Activated T-helper 1 cell treated with anti-CD3 and anti-CD28 coated beads, Interleukin-12 subunit alpha, Interleukin-12 subunit beta, Interleukin-2, Interleukin-4 antibody, amounts not matched to agents 30 ng/mL and 10 ng/mL and 1 ng/mL, durations not matched to agents 14 hours and 24 hours and 36 hours (primary cell): ENCODE data around the gene RGS8. TPM values are rescaled to one million over a fixed set of nuclear protein-coding genes. Genes with fewer than 3 reads are reported as not detected.

Experiments
- DNase-seq: peaks from one replicate; pipeline ENCODE4 v3.0.0; 2021; ENCODE audit warnings: low spot score
- H3K27ac Mint-ChIP-seq: one replicate; pipeline ENCODE4 v1.8.0; 2021; ENCODE audit warnings: mild to moderate bottlenecking, mixed read lengths
- H3K27me3 Mint-ChIP-seq: one replicate; pipeline ENCODE4 v1.8.0; 2022; ENCODE audit warnings: mild to moderate bottlenecking, moderate library complexity, mixed read lengths; ENCODE audit not compliant: insufficient read depth
- H3K36me3 Mint-ChIP-seq: one replicate; pipeline ENCODE4 v1.8.0; 2021; ENCODE audit warnings: low read depth, mixed read lengths
- H3K4me1 Mint-ChIP-seq: one replicate; pipeline ENCODE4 v1.8.0; 2021; ENCODE audit warnings: low read depth, mixed read lengths
- H3K4me3 Mint-ChIP-seq: one replicate; pipeline ENCODE4 v1.8.0; 2021; ENCODE audit warnings: mild to moderate bottlenecking, moderate library complexity, mixed read lengths
- H3K9me3 Mint-ChIP-seq: one replicate; pipeline ENCODE4 v1.8.0; 2021; ENCODE audit warnings: mixed read lengths
- intact Hi-C: fragments of 100-400 bp; cut with micrococcal nuclease; formaldehyde crosslinking; loops from one replicate; pipeline ENCODE4 v1.15.1; 2024
- total RNA-seq: library from RNA; stranded (reverse); gene quantifications from 2 replicates; pipeline ENCODE4 v1.2.3, GENCODE V29; 2022

RGS8 gene
- total RNA-seq, 1 donor from 2014 or later, result not detected

DNA sequence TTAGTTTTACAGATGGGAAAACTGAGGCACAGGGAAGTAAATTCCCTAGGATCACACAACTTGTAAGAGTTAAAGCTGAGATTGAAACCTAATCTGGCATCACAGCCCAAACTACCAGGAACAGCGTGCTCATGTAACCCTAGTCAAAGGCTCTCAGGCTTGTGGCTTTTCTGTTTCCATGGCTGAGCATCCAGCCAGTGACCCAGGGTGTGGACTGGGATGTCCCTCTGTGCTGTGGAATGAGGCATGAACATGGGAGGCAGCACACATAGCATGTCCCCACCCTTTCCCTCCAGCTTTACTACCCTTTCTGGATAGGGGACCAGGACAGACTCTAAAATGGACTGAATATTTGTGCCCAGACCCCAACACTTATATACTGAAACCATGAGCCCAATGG, 45.1 kb downstream of the RGS8 start:
- H3K9me3 Mint-ChIP-seq, result peaks cover 10% of the 10 kb centered on the region
- no peak overlapping the region for H3K4me3 Mint-ChIP-seq
- peaks cover 15% of the 10 kb centered on the region for H3K27me3 Mint-ChIP-seq
- H3K4me1 Mint-ChIP-seq, result peaks cover 5% of the 10 kb centered on the region
- no peak for DNase-seq
- H3K27ac Mint-ChIP-seq, result no peak overlapping the region
- intact Hi-C loops, result no loop called here
- no peaks in the 10 kb centered on the region for H3K36me3 Mint-ChIP-seq

DNA sequence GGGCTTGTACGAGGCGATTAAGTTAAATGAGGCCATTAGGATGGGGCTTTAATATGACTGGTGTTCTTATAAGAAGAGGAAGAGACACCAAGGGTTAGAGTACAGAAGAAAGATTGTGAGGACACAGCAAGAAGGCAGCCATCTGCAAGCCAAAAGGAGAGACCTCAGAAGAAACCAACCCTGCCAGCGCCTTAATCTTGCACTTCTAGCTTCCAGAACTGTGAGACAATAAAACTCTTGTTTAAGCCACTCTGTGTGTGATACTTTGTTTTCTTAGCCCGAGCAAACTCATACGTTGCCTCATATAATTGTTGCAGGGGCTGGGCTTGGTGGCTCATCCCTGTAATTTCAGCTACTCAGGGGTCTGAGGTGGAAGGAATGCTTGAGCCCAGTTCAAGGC, 46.6 kb downstream of the RGS8 start:
- Mint-ChIP-seq H3K9me3 (peaks cover 1% of the 10 kb centered on the region), H3K4me1 (peaks cover 21% of the 10 kb centered on the region), H3K4me3 (no peak overlapping the region), H3K36me3 (peaks cover 2% of the 10 kb centered on the region), H3K27ac (no peak overlapping the region), H3K27me3 (peaks cover 17% of the 10 kb centered on the region)
- intact Hi-C loops, result no loop called here
- no peak for DNase-seq

DNA sequence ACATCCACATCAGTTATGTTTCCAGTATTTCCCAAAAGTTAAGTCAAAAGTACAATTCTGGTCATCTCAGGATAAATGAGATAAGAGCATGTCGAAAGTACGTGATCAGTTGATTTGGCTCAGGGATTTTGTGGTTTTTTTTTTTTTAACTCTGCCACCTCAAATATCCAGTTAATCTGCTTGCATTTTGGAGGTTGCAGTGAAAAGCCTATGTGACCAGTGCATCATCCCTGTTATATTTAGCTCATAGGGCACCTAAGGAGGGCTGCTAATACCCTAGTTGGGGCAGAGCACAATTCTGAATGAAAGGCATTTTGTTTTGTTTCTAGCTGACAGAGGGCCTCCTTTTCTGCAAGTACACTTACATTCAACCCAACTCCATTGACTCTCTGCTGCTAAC, 48.5 kb downstream of the RGS8 start:
- no peaks in the 10 kb centered on the region for H3K9me3 Mint-ChIP-seq
- H3K4me1 Mint-ChIP-seq, result peaks cover 32% of the 10 kb centered on the region
- H3K36me3 Mint-ChIP-seq, result peaks cover 2% of the 10 kb centered on the region
- intact Hi-C loops, result no loop called here
- DNase-seq, result no peak
- H3K4me3 Mint-ChIP-seq, result no peak overlapping the region
- peaks cover 13% of the 10 kb centered on the region for H3K27me3 Mint-ChIP-seq
- H3K27ac Mint-ChIP-seq, result no peak overlapping the region

Other genes starting within 250 kb of the RGS8 start
- gene RGSL1, start 234.4 kb downstream of the RGS8 start, total RNA-seq, result not detected in 2 replicates
- 4.6 and 5.0 TPM in 2 replicates for gene RNASEL, start 95.3 kb downstream of the RGS8 start, total RNA-seq
- 138 and 143 TPM in 2 replicates for gene RGS16, start 80.2 kb downstream of the RGS8 start, total RNA-seq
- gene NPL, start 105.2 kb upstream of the RGS8 start, total RNA-seq, result 6.4 and 6.9 TPM in 2 replicates
- gene DHX9, start 154.8 kb upstream of the RGS8 start, total RNA-seq, result 346 and 355 TPM in 2 replicates